Testis (tissue), 2 donors: ENCODE results near the gene RHBG.

Experiments
- CTCF ChIP-seq, 3 experiments: fragments of 450-650 bp in 2 of 3; fragments of 200-600 bp in 1 of 3; sonication (generic) in 1 of 3; IDR thresholded peaks; one replicate each; pipeline ENCODE4 v1.5.1; 2016 to 2019; ENCODE audit warnings: antibody characterized with exemption in 3 of 3, mild to moderate bottlenecking in 2 of 3, moderate library complexity in 1 of 3
- POLR2A ChIP-seq: fragments of 450-650 bp; IDR thresholded peaks from one replicate; pipeline ENCODE4 v1.6.1; 2017; ENCODE audit warnings: antibody characterized with exemption, mild to moderate bottlenecking, moderate library complexity

- TF ChIP-seq CTCF (IDR thresholded peaks at IDR 0.05) (no peak), POLR2A (no peak)
These were observed 48.5 kb downstream of the RHBG start for GRCh38 chr1:156417401-156418020.
